Natural killer cell (primary cell): ENCODE results near the gene SEC61G. TPM values are rescaled to one million over a fixed set of nuclear protein-coding genes. Genes with fewer than 3 reads are reported as not detected.

Experiments used
- ATAC-seq, 3 donors: fragments of 150-1000 bp in 2 of 3; fragments of 200-7000 bp in 1 of 3; cut with Tn5 transposase; 1 replicate in 1 of 3; 2 replicates in 2 of 3; pipeline ENCODE4 v1.10.0; 2021; ENCODE audit warnings: mild to moderate bottlenecking in 2 of 3, moderate library complexity in 2 of 3
- DNase-seq, 2 donors: peaks; one replicate each; pipeline versions ENCODE4 v3.0.0 to v3.0.0-alpha.2; 2013 to 2021; ENCODE audit warnings: mixed read lengths in 1 of 2
- H3K27ac ChIP-seq: one replicate; pipeline ENCODE4 v1.5.1; 2013; ENCODE audit warnings: mild to moderate bottlenecking, low read length
- H3K27me3 ChIP-seq: one replicate; pipeline ENCODE4 v1.6.1; 2013; ENCODE audit warnings: low read length; ENCODE audit not compliant: control insufficient read depth, insufficient read depth
- H3K36me3 ChIP-seq: one replicate; pipeline ENCODE4 v1.6.1; 2013; ENCODE audit warnings: low read length; ENCODE audit not compliant: control insufficient read depth, insufficient read depth
- H3K4me1 ChIP-seq: one replicate; pipeline ENCODE4 v1.6.1; 2013; ENCODE audit warnings: low read length; ENCODE audit not compliant: control insufficient read depth, insufficient read depth
- H3K4me3 ChIP-seq: one replicate; pipeline ENCODE4 v1.5.1; 2013; ENCODE audit warnings: low read length
- H3K9me3 ChIP-seq: one replicate; pipeline ENCODE4 v1.6.1; 2013; ENCODE audit warnings: low read length; ENCODE audit not compliant: control insufficient read depth, insufficient read depth
- H3K27ac Mint-ChIP-seq, 2 donors: one replicate each; pipeline ENCODE4 v1.8.0; 2022; ENCODE audit warnings: mild to moderate bottlenecking in 2 of 2, mixed read lengths in 2 of 2, moderate library complexity in 1 of 2
- H3K27me3 Mint-ChIP-seq, 2 donors: one replicate each; pipeline ENCODE4 v1.8.0; 2022; ENCODE audit warnings: low read depth in 2 of 2, mixed read lengths in 2 of 2
- H3K36me3 Mint-ChIP-seq: one replicate; pipeline ENCODE4 v1.8.0; 2022; ENCODE audit warnings: mixed read lengths
- H3K4me1 Mint-ChIP-seq, 2 donors: one replicate each; pipeline ENCODE4 v1.8.0; 2022; ENCODE audit warnings: mixed read lengths in 2 of 2
- H3K4me3 Mint-ChIP-seq: one replicate; pipeline ENCODE4 v1.8.0; 2022; ENCODE audit warnings: mild to moderate bottlenecking, moderate library complexity, mixed read lengths
- H3K9me3 Mint-ChIP-seq, 2 donors: one replicate each; pipeline ENCODE4 v1.8.0; 2022; ENCODE audit warnings: mixed read lengths in 2 of 2
- WGBS: methylation state at CpG from one replicate; pipeline ENCODE4 v1.1.7; 2013; ENCODE audit warnings: missing lambda C conversion rate; ENCODE audit not compliant: insufficient coverage; 5-methylcytosine and 5-hydroxymethylcytosine counted together
- intact Hi-C: fragments of 100-400 bp; cut with micrococcal nuclease; formaldehyde crosslinking; loops from one replicate; pipeline ENCODE4 v1.14.2; 2022
- total RNA-seq, 4 donors: library from RNA; stranded (reverse); fragments of 120-200 nt in 1 of 4; gene quantifications; one replicate each; pipeline versions ENCODE4 v1.2.3 to v1.2.4, GENCODE V29; 2013 to 2022
- TF ChIP-seq, protein P1 (sequence below): fragments of 200-600 bp; IDR thresholded peaks from one replicate; pipeline ENCODE4 v1.8.0; 2022; ENCODE audit warnings: antibody characterized with exemption

SEC61G gene
- total RNA-seq, 3 donors from 2014 or later (not counting 1 experiment from before 2014, with no cell fraction given) = 38.4 to 54.1 (median 41.0) TPM

GRCh38 chr7:54799792-54800191, 40.8 kb upstream of the SEC61G start:
- no peaks in the 10 kb centered on the region for H3K27me3 ChIP-seq
- no peak for ATAC-seq
- H3K27ac ChIP-seq = no peak overlapping the region
- Mint-ChIP-seq H3K27ac (no peak overlapping the region), H3K27me3 (peaks cover 5 to 7% of the 10 kb centered on the region in 2 donors), H3K9me3 (no peaks in the 10 kb centered on the region), H3K4me3 (no peak overlapping the region), H3K36me3 (no peaks in the 10 kb centered on the region), H3K4me1 (no peaks in the 10 kb centered on the region)
- intact Hi-C loops = no loop called here
- H3K4me1 ChIP-seq = no peaks in the 10 kb centered on the region
- H3K4me3 ChIP-seq = no peak overlapping the region
- TF ChIP-seq, protein P1, sequence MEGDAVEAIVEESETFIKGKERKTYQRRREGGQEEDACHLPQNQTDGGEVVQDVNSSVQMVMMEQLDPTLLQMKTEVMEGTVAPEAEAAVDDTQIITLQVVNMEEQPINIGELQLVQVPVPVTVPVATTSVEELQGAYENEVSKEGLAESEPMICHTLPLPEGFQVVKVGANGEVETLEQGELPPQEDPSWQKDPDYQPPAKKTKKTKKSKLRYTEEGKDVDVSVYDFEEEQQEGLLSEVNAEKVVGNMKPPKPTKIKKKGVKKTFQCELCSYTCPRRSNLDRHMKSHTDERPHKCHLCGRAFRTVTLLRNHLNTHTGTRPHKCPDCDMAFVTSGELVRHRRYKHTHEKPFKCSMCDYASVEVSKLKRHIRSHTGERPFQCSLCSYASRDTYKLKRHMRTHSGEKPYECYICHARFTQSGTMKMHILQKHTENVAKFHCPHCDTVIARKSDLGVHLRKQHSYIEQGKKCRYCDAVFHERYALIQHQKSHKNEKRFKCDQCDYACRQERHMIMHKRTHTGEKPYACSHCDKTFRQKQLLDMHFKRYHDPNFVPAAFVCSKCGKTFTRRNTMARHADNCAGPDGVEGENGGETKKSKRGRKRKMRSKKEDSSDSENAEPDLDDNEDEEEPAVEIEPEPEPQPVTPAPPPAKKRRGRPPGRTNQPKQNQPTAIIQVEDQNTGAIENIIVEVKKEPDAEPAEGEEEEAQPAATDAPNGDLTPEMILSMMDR = no peak
- no peaks in the 10 kb centered on the region for H3K9me3 ChIP-seq
- 43% methylated on average over 3 of the region's 3 CpGs for WGBS
- DNase-seq = no peak
- H3K36me3 ChIP-seq = no peaks in the 10 kb centered on the region

DNA sequence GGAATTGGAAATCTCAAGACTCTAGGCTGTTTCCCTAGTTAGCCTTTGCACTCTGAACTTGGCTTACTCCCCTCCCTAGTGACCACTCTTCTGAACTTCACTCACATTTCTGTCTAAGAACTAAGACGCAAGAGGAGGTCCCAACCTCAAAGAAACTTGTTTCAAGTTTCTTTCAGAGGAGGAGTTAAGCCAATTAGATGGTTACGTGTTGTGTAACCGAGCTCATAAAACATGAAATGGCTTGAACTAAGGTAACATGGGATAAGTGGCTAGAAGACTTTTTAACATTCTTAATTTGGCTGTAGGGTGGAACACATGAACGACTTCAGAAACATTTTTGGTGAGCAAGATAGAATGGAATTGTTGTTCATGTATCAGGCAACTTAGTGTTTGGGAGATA, 39.5 kb upstream of the SEC61G start:
- Mint-ChIP-seq H3K27me3 (peaks cover 8 to 12% of the 10 kb centered on the region in 2 donors), H3K4me1 (no peaks in the 10 kb centered on the region), H3K9me3 (no peaks in the 10 kb centered on the region), H3K27ac (no peak overlapping the region), H3K36me3 (no peaks in the 10 kb centered on the region), H3K4me3 (no peak overlapping the region)
- H3K9me3 ChIP-seq = no peaks in the 10 kb centered on the region
- no peak overlapping the region for H3K27ac ChIP-seq
- H3K36me3 ChIP-seq = no peaks in the 10 kb centered on the region
- H3K4me1 ChIP-seq = no peaks in the 10 kb centered on the region
- intact Hi-C loops = no loop called here
- no peak for DNase-seq
- 90% methylated on average over 4 of the region's 4 CpGs for WGBS
- no peak for ATAC-seq
- H3K4me3 ChIP-seq = no peak overlapping the region
- TF ChIP-seq, protein P1 = no peak
- H3K27me3 ChIP-seq = no peaks in the 10 kb centered on the region

DNA sequence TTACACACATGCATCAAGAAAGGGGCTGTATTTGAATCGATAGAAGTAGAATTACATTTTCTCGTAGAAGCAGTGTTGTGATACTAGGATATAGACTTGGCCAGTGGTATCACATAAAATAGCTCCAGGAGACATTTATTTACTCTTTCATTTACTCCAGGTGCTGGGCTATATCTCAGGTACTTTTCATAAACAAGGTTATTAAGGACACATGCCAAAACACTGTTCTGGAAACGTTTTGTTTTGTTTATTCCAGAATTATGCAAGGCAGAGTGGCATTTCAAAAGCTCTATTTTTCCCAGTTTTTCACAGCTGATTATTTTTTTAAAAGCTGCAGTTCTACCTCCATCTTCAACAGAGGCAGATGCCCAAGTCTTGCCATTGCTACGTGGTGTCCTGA, 37.8 kb upstream of the SEC61G start:
- H3K27me3 Mint-ChIP-seq = peaks cover 5 to 6% of the 10 kb centered on the region in 2 donors
- intact Hi-C loops = no loop called here
- H3K4me3 Mint-ChIP-seq = no peak overlapping the region

DNA sequence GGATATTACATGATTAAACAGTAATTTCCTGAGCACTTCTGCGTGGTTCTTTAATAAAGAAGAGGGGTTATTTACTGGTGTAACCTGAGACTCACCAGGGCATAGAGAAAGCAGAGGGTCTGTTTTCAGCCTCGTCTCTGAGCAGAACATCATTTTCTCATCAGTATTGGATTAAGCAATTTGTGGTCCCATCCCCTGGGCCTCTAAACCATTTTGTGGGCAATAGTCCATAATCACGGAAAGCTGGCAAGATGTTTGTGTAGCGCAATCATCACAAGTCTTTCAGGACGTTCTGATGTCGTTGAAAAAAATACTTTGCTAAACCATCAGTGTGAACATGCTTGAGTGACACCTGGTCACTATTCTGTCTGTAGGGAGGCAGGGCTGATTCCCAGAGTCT, 37.1 kb upstream of the SEC61G start:
- DNase-seq (no peak), ATAC-seq (no peak)
- H3K4me1 ChIP-seq = no peaks in the 10 kb centered on the region
- H3K4me3 ChIP-seq = no peak overlapping the region
- WGBS = 84% methylated on average over 6 of the region's 6 CpGs
- intact Hi-C loops = no loop called here
- peaks cover 2% of the 10 kb centered on the region for H3K27me3 ChIP-seq
- H3K36me3 Mint-ChIP-seq = no peaks in the 10 kb centered on the region
- H3K27ac ChIP-seq = no peak overlapping the region
- H3K4me1 Mint-ChIP-seq = no peaks in the 10 kb centered on the region
- H3K36me3 ChIP-seq = no peaks in the 10 kb centered on the region
- TF ChIP-seq, protein P1 = no peak
- no peaks in the 10 kb centered on the region for H3K9me3 Mint-ChIP-seq
- peaks cover 6 to 13% of the 10 kb centered on the region in 2 donors for H3K27me3 Mint-ChIP-seq
- H3K4me3 Mint-ChIP-seq = no peak overlapping the region
- H3K9me3 ChIP-seq = no peaks in the 10 kb centered on the region
- no peak overlapping the region for H3K27ac Mint-ChIP-seq

More for the DNA sequence above, 37.8 kb upstream of the SEC61G start:
- TF ChIP-seq, protein P1 = no peak
- DNase-seq (no peak), ATAC-seq (no peak)
- no peaks in the 10 kb centered on the region for H3K36me3 Mint-ChIP-seq
- no peak overlapping the region for H3K27ac Mint-ChIP-seq
- no peaks in the 10 kb centered on the region for H3K27me3 ChIP-seq
- no peak overlapping the region for H3K4me3 ChIP-seq
- no peaks in the 10 kb centered on the region for H3K4me1 ChIP-seq
- 82% methylated on average over 4 of the region's 4 CpGs for WGBS
- no peaks in the 10 kb centered on the region for H3K9me3 Mint-ChIP-seq
- no peaks in the 10 kb centered on the region for H3K4me1 Mint-ChIP-seq
- no peaks in the 10 kb centered on the region for H3K36me3 ChIP-seq
- H3K9me3 ChIP-seq = no peaks in the 10 kb centered on the region
- no peak overlapping the region for H3K27ac ChIP-seq
